Measurements from ENCODE around the gene KDM5A.
"Not testable (repeated sequence)": the region's sequence is repeated elsewhere in the genome, so short reads cannot be mapped to it uniquely, and the experiment has no call there.

Gene KDM5A

GRCh38 chr12:238736-239398 is 150.3 kb downstream of the KDM5A start:
- no peak for DNase-seq (ENCODE audit: low read depth in 2 of 2)

- DNase-seq (ENCODE audit: low read depth in 2 of 2): no peak
Observed at GRCh38 chr12:238116-238515, 151.0 kb downstream of the KDM5A start.

GRCh38 chr12:237026-237815 is 151.9 kb downstream of the KDM5A start:
- DNase-seq (ENCODE audit: low read depth in 2 of 2): no peak

GRCh38 chr12:236445-236844 is 152.7 kb downstream of the KDM5A start:
- no peak for DNase-seq (ENCODE audit: low read depth in 2 of 2)

- DNase-seq (ENCODE audit: low read depth in 2 of 2): not testable (repeated sequence)
Observed at GRCh38 chr12:235967-236366, 153.2 kb downstream of the KDM5A start.

GRCh38 chr12:234891-235415 is 154.2 kb downstream of the KDM5A start:
- no peak for DNase-seq (ENCODE audit: low read depth in 2 of 2)

- DNase-seq (ENCODE audit: low read depth in 2 of 2): no peak
Observed at GRCh38 chr12:234019-234418, 155.1 kb downstream of the KDM5A start.

GRCh38 chr12:233615-233968 is 155.5 kb downstream of the KDM5A start:
- no peak for DNase-seq (ENCODE audit: low read depth in 2 of 2)

GRCh38 chr12:232731-233614 is 156.1 kb downstream of the KDM5A start:
- no peak for DNase-seq (ENCODE audit: low read depth in 2 of 2)

- no peak for DNase-seq (ENCODE audit: low read depth in 2 of 2)
Observed at GRCh38 chr12:230925-231671, 158.0 kb downstream of the KDM5A start.
